Measurements from ENCODE around the gene RBMS1. TPM values are rescaled to one million over a fixed set of nuclear protein-coding genes. Genes with fewer than 3 reads are reported as not detected.
"Not testable (repeated sequence)": the region's sequence is repeated elsewhere in the genome, so short reads cannot be mapped to it uniquely, and the experiment has no call there.

RBMS1 gene
- total RNA-seq, 1 donor: 121 TPM

- TF ChIP-seq CTCF (IDR thresholded peaks at IDR 0.05; ENCODE audit: insufficient read depth, low read depth, low read length): no peak
- H3K4me3 ChIP-seq (ENCODE audit: low read depth, low read length): peak overlapping the region; percentile 85
- DNase-seq (ENCODE audit: low read depth): peak; percentile 83
These were observed 993 bp downstream of the RBMS1 start for GRCh38 chr2:160492401-160493226.

GRCh38 chr2:160491911-160492371 is 1.7 kb downstream of the RBMS1 start:
- TF ChIP-seq CTCF (IDR thresholded peaks at IDR 0.05; ENCODE audit: insufficient read depth, low read depth, low read length): no peak
- DNase-seq (ENCODE audit: low read depth): peak; percentile 76

GRCh38 chr2:160490733-160491685 is 2.6 kb downstream of the RBMS1 start:
- no peak for TF ChIP-seq CTCF (IDR thresholded peaks at IDR 0.05; ENCODE audit: insufficient read depth, low read depth, low read length)
- DNase-seq (ENCODE audit: low read depth): no peak
- peak overlapping the region; percentile 85 for H3K4me3 ChIP-seq (ENCODE audit: low read depth, low read length)

More at GRCh38 chr2:160491911-160492371, 1.7 kb downstream of the RBMS1 start:
- peak overlapping the region; percentile 85 for H3K4me3 ChIP-seq (ENCODE audit: low read depth, low read length)

GRCh38 chr2:160489111-160489510 is 4.5 kb downstream of the RBMS1 start:
- no peak for DNase-seq (ENCODE audit: low read depth)
- H3K4me3 ChIP-seq (ENCODE audit: low read depth, low read length): no peak overlapping the region
- no peak for TF ChIP-seq CTCF (IDR thresholded peaks at IDR 0.05; ENCODE audit: insufficient read depth, low read depth, low read length)

- not testable (repeated sequence) for H3K4me3 ChIP-seq (ENCODE audit: low read depth, low read length); DNase-seq (ENCODE audit: low read depth)
These were observed 5.3 kb downstream of the RBMS1 start for GRCh38 chr2:160488289-160488688.

GRCh38 chr2:160486341-160486740 is 7.3 kb downstream of the RBMS1 start:
- no peak overlapping the region for H3K4me3 ChIP-seq (ENCODE audit: low read depth, low read length)
- DNase-seq (ENCODE audit: low read depth): peak; percentile 46
- TF ChIP-seq CTCF (IDR thresholded peaks at IDR 0.05; ENCODE audit: insufficient read depth, low read depth, low read length): no peak

Data from fibroblast of villous mesenchyme (primary cell).